NCI-H460 (cell line): Measurements from ENCODE around the gene STPG1. TPM values are rescaled to one million over a fixed set of nuclear protein-coding genes. Genes with fewer than 3 reads are reported as not detected.

Source experiments
- DNase-seq: peaks from one replicate; pipeline ENCODE4 v3.0.0-alpha.2; 2016; ENCODE audit warnings: low read depth; ENCODE audit errors: extremely low read depth
- total RNA-seq: library from RNA; depleted of rRNA; stranded (reverse); fragments of >200 nt; shearing (Covaris generic); gene quantifications from 2 replicates; pipeline ENCODE4 v1.2.3, GENCODE V29; 2014

Gene STPG1
- total RNA-seq, 1 experiment from 2014 or later: 16.9 TPM

GRCh38 chr1:24427545-24427862 is 13.9 kb upstream of the STPG1 start:
- DNase-seq: no peak

DNA sequence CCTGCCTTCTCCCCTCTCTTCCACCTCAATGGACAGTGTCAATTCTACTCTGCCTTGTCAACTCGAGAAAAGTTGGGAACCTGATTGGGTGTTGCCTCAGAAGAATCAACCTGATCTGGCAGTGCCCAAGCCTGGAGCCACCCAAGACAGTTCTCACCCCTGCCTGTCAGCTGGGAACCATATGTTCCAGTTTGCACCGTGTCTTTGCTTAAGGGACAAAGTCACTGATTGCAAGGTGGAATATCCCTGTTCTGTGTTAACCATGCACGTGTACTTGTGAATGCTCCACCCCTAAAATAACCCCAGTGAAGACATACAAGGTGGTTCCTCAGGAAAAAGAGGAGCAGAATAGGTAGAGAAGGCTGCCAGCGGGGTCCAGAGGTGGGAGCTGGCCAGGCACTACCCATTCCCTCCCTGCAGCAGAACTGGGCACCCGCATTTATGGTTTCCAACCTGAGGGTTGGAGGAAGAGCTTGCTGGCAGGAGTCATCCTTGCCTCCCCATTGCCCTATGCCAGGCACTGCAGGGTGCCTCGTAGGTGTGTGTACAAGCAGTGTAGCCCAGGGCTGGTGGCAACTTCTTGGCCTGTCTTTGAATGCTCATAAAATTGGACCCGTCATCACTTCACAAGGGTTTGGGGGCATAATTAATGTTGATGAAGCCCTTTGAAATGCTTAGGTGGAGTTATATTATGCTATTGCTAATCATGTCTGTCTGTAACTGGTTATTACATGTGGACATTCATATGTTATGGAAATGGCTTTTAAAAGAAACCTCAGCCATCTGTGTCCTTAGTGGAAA is 13.4 kb upstream of the STPG1 start:
- DNase-seq: no peak

- no peak for DNase-seq
These were observed 12.3 kb upstream of the STPG1 start for GRCh38 chr1:24425922-24426321.

- DNase-seq: no peak
These were observed 11.9 kb upstream of the STPG1 start for GRCh38 chr1:24425441-24425840.

DNA sequence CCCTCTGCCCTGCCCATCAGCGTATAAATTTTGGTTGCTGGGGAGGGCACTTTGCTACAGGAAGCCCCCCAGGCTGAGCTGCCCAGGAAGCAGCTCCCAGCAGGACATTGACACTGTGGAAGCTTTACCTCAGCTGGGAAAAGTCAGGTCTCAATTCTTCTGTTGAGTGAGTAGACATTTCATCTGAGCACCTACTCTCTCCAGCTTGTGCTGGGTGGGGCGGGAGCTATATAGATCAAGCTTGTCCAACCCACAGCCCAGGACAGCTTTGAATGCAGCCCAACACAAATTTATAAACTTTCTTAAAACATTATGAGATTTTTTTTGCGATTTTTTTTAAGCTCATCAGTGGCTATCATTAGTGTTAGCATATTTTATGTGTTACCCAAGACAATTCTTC is 11.4 kb upstream of the STPG1 start:
- no peak for DNase-seq

DNA sequence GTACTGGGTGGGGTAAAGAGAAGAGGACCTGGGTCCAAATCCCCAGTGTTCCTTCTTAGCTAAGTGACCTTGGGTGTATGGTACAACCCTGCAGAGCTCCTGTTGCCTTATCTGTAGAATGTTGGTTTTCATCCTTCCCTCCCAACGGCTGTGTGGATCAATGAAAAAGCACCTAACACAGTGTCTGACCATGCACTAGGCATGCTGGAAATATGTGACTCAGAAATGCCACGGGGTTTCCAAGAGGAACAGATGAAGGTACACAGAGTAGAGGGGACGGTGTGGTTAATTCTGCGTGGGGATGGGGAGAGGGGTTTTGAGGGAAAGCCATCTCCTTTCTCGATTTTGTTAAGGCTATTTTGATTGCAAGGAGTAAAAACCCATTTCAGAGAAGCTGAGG is 10.6 kb upstream of the STPG1 start:
- no peak for DNase-seq

DNA sequence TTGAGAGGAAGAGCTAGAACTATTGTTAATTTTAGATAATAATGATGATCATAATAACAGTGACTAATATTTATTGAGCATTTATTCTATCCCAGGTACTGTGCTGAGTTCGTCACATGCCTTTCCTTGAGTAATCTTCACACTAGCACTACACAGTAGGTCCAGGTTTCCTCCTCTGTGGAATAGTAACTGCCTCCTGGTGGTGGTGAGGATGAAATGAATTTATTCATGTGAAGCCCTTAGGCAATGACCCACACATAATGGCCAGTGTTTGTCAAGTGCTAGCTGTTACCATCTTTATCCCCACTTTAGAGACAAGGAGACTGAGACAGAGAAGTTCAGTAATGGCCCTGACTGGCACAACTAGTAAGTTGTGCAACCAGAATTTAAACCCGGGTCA is 7.9 kb upstream of the STPG1 start:
- no peak for DNase-seq

- no peak for DNase-seq
These were observed 7.0 kb upstream of the STPG1 start for GRCh38 chr1:24420547-24420946.

- DNase-seq: no peak
These were observed 5.5 kb upstream of the STPG1 start for GRCh38 chr1:24418898-24419628.

- DNase-seq: no peak
These were observed 4.1 kb upstream of the STPG1 start for GRCh38 chr1:24417681-24418080.

DNA sequence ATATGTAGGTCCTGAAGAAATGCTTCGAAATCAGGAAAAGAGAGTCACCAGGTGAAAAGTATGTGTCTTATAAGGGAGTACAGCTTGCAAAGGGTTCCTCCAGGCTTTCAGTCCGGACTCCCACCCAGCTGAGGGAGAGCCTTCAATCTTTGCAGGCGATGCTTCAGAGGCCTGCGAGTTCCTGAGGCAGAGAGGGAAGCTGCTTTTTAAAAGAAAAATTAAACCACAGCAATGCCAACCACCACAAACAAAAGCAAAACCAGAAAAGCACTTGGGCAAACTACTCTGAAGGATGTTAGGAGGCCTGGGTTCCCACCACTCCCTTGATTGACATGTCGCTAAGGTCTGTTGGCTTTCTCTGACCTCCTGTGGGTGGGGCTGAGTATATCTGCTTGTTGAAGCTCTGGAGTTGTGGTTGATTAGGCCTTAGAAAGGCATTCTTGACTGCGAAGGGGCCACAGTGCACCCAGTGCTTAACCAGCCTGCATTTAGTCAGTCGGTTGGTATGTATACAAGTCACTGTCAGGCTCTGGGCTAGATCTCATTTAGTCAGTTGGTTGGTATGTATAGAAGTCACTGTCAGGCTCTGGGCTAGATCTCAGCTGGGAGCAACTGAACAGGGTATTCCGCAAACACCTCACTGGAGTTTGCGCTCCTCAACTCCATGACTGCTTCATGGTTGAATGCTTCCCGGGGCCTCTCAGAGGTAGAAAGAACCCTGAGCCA is 3.2 kb upstream of the STPG1 start:
- no peak for DNase-seq

DNA sequence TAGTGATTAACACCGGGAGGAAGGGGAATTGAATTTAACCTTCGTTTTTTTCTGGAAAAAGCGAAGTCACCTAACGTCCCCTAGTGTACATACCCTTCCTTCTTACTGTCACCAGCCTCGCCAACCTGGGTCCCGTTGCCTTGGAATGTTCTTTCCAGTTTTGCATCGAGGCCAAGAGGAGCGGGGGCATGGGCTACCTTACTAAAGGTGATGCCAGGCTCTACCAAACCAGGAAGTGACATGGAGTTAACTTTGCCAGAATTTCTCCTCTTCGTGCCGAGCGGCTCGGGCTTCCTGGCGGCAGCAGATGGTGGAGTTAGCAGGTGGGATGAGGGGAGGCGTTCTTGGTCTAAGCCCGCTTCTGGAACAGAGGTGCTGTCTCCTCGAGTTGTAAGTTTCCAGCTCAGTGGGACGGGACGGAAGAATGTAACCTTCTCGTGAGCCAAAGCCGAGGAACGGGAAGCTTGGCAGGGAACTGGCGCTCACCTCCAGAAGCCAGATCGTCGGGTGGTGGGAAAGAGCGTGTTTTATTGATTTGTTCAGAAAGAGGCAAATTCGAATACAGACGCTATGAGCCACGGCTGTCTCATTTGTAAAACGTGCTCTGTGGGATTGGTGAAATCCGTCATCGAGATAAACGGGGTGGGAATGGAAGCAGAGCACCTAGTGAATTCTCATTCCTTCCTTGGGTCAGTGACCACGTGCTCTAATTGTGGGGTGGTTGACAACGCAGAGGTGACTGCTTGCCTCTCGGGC is 2.5 kb upstream of the STPG1 start:
- no peak for DNase-seq

DNA sequence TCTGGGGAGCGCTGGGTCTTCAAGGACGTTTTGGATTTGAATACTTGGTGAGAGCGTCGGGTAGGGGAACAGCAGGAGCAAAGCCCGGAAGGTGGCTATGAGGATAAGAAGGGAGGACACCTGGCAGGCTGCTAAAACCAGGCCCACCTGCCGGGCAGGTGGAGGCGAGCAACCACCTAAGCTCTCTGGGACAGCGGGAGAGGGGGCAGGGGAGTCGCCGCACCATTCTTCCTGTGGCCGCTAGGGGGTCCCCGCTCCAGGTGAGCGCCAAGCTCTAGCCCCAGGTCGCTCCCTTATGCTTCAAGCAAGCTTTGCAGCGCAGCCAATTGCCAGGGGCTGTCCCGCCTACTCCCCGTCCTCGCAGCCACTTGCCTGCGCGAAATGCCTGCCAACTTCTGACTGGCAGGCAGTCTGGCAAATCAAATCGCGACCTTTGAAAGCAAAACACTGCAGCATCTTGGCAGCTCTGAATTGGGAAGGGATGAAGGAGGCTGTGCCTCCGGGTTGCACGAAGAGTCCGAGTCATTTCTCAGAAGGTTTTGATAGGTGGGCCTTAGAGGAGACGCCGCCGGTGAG is 1.8 kb upstream of the STPG1 start, which contains the start of gene NIPAL3:
Gene NIPAL3 (plus strand): TSS at position 469 of the 576 bp plus-strand sequence. CDS start 3,746 bp downstream, outside the sequence.
- peak; percentile 96 for DNase-seq

DNA sequence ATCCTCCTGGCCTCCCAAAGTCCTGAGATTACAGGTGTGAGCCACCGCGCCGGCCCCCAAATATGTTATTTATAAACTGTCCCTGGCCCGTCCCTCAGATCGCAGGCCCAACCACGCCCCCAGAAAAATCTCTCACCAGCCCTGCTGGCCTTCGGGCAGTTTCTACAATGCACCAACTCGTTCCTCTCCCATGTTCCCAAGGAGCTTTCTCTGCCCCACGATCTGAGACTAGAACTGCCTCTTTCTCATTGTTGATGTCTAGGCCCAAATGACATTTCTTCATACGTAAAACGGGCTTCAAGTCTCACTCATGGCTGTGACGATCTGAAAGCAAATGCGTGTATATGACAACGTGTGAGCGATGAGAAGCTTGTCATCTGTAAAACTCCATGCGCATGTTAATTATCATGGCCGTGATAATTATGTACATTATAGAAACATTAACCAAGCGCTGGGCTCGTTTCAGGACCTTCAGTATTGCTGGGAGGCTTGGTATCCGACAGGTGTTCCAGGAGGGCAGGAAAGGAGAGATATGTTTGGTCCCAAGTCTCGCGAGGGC is 1.3 kb upstream of the STPG1 start:
- no peak for DNase-seq

DNA sequence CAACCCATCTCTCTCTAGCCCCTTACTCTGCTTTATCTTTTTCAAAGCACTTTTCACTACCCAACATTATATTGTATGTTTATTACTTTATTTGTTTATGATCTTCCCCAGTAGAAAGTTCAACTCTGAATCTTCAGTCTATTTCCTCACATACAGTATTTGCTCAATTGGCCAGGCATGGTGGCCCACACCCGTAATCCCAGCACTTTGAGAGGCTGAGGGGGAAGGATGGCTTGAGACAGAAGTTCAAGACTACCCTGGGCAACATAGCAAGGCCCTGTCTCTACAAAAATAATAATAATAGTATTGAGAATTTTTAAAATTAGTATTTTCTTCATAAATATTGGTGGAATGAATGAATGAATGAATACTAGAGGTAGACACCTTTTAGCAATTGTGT is 1.2 kb downstream of the STPG1 start:
- DNase-seq: no peak

- DNase-seq: no peak
These were observed 1.6 kb downstream of the STPG1 start for GRCh38 chr1:24411963-24412362.

DNA sequence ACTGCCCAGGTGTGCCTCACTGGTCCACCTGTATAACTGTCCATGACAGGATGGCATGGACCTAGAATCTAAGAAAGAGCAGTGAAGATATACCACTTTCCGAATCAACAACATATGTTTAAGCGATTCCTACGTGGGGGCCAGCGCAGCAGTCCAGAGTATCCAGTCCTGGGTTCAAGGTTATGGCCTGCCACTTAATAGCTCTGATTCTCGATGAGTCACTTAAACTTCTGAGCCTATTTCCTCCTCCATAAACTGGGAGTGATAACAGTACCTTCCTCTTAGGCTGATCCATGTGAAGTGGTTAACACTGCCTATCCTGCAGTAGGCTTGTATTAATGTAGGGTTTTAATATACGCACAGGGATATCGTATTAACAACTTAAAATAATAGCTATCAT is 2.8 kb downstream of the STPG1 start:
- no peak for DNase-seq

- DNase-seq: no peak
These were observed 4.0 kb downstream of the STPG1 start for GRCh38 chr1:24409535-24409934.

- no peak for DNase-seq
These were observed 6.8 kb downstream of the STPG1 start for GRCh38 chr1:24406788-24407187.

DNA sequence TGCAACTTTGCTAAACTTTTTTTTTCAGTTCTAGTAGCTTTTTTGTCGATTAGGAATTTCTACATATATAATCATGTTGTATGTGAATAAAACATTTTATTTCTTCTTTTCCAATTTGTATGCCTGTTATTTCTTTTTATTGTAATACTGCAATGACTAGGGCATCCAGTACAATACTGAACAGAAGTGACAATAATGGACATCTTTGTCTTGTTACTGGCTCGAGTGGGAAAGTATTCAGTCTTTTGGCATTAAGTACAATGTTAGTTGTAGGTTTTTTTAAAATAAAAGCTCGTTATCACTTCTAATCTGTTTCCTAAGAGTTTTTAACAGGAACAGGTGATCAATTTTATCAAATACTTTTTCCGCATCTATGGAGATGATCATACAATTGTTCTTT is 9.8 kb downstream of the STPG1 start:
- no peak for DNase-seq
